Measurements from ENCODE around the gene THRB.

- TF ChIP-seq, protein P1, sequence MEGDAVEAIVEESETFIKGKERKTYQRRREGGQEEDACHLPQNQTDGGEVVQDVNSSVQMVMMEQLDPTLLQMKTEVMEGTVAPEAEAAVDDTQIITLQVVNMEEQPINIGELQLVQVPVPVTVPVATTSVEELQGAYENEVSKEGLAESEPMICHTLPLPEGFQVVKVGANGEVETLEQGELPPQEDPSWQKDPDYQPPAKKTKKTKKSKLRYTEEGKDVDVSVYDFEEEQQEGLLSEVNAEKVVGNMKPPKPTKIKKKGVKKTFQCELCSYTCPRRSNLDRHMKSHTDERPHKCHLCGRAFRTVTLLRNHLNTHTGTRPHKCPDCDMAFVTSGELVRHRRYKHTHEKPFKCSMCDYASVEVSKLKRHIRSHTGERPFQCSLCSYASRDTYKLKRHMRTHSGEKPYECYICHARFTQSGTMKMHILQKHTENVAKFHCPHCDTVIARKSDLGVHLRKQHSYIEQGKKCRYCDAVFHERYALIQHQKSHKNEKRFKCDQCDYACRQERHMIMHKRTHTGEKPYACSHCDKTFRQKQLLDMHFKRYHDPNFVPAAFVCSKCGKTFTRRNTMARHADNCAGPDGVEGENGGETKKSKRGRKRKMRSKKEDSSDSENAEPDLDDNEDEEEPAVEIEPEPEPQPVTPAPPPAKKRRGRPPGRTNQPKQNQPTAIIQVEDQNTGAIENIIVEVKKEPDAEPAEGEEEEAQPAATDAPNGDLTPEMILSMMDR (IDR thresholded peaks at IDR 0.05) = no peak
- no peak for TF ChIP-seq POLR2A (IDR thresholded peaks at IDR 0.05)
Measured at GRCh38 chr3:24514119-24514518, 19.5 kb upstream of the THRB start.

Data from heart left ventricle (tissue), 13 donors.